GM12878 (cell line): Measurements from ENCODE around the gene TOR1A. TPM values are rescaled to one million over a fixed set of nuclear protein-coding genes. Genes with fewer than 3 reads are reported as not detected.
A peak's percentile ranks its signal among the peaks of the same experiment; 100 is the strongest.

Experiments used
- ATAC-seq: fragments of 200-7000 bp; cut with Tn5 transposase; 3 replicates; pipeline ENCODE4 v1.9.1; 2020; ENCODE audit warnings: mild to moderate bottlenecking, moderate library complexity
- BruUV-seq: library from RNA; stranded (reverse); fragments of 400-500 nt; replicated peaks from 2 replicates; lab custom pipeline; 2021; lab: Mats Ljungman, UMichigan
- CTCF ChIA-PET: fragments of 300-600 bp; sonication (Branson Sonifier 250); formaldehyde crosslinking; extraction: SDS; loops from one replicate; lab custom pipeline; 2021; ENCODE audit warnings: inconsistent platforms; lab: Yijun Ruan, JAX
- POLR2A ChIA-PET: fragments of 350-600 bp; formaldehyde crosslinking; extraction: SDS; loops from one replicate; lab custom pipeline; 2021; ENCODE audit warnings: inconsistent platforms; lab: Charles Lee
- RAD21 ChIA-PET: fragments of 300-600 bp; sonication (Branson Sonifier 250); formaldehyde crosslinking; loops from one replicate; lab custom pipeline; 2023; ENCODE audit warnings: antibody characterized with exemption; ENCODE audit not compliant: unreplicated experiment; lab: Charles Lee
- SMC1A ChIA-PET: fragments of 300-600 bp; sonication (Branson Sonifier 250); formaldehyde crosslinking; loops from one replicate; lab custom pipeline; 2023; ENCODE audit not compliant: unreplicated experiment, uncharacterized antibody; lab: Charles Lee
- DNase-seq: peaks from one replicate; pipeline ENCODE4 v3.0.0-alpha.2; 2011; ENCODE audit warnings: low read depth, low spot score
- FAIRE-seq: peaks from 3 replicates; lab custom pipeline; 2011; peaks lifted over from hg19 to GRCh38; lab: Jason Lieb, UNC
- H2AFZ ChIP-seq: 2 replicates; pipeline ENCODE4 v1.6.0; 2011; ENCODE audit warnings: low read depth, low read length, control low read depth; ENCODE audit not compliant: control insufficient read depth
- H3K27ac ChIP-seq: 2 replicates; pipeline ENCODE4 v1.5.1; 2011; ENCODE audit warnings: control low read depth; ENCODE audit not compliant: control insufficient read depth, insufficient read depth
- H3K27me3 ChIP-seq, 2 experiments: replicated peaks in 1 of 2; 2 replicates each; pipeline versions ENCODE4 v1.6.0 to v1.6.1; 2011; ENCODE audit warnings: low read length in 1 of 2; ENCODE audit not compliant: control insufficient read depth in 2 of 2, insufficient read depth in 2 of 2
- H3K36me3 ChIP-seq, 2 experiments: 2 replicates each; pipeline ENCODE4 v1.5.1; 2011; ENCODE audit warnings: low read length in 1 of 2; ENCODE audit not compliant: control insufficient read depth in 2 of 2, insufficient read depth in 2 of 2
- H3K4me1 ChIP-seq: 2 replicates; pipeline ENCODE4 v1.6.1; 2011; ENCODE audit warnings: mild to moderate bottlenecking, low read length, moderate library complexity, mixed read lengths; ENCODE audit not compliant: control insufficient read depth, insufficient read depth
- H3K4me2 ChIP-seq: 2 replicates; pipeline ENCODE4 v1.6.0; 2011; ENCODE audit warnings: control low read depth; ENCODE audit not compliant: control insufficient read depth, insufficient read depth
- H3K4me3 ChIP-seq: fragments of 200-600 bp; sonication (generic); 2 replicates; pipeline ENCODE4 v1.5.1; 2016
- H3K79me2 ChIP-seq: 2 replicates; pipeline ENCODE4 v1.6.0; 2011; ENCODE audit warnings: low read length; ENCODE audit not compliant: control insufficient read depth, insufficient read depth
- H3K9ac ChIP-seq: 2 replicates; pipeline ENCODE4 v1.8.0; 2011; ENCODE audit warnings: low read length, control low read depth, mixed read lengths; ENCODE audit not compliant: control insufficient read depth, insufficient read depth
- H3K9me3 ChIP-seq: replicated peaks from 3 replicates; pipeline ENCODE4 v1.5.1; 2011; ENCODE audit warnings: mild to moderate bottlenecking, low read length; ENCODE audit not compliant: control insufficient read depth, insufficient read depth
- H4K20me1 ChIP-seq: 2 replicates; pipeline ENCODE4 v1.6.0; 2011; ENCODE audit not compliant: control insufficient read depth, insufficient read depth
- BHLHE40 ChIP-seq, 2 experiments: fragments of 450-650 bp in 1 of 2; IDR thresholded peaks; 2 replicates each; pipeline ENCODE4 v1.6.1; 2011 to 2017; ENCODE audit warnings: low read depth in 2 of 2, borderline replicate concordance in 1 of 2, improper control_type of control experiment in 1 of 2, low read length in 1 of 2, mild to moderate bottlenecking in 1 of 2
- WGBS: methylation state at CpG from one replicate; pipeline ENCODE4 v1.1.6; 2016; ENCODE audit warnings: low lambda C conversion rate; ENCODE audit not compliant: insufficient replicate concordance, insufficient coverage; ENCODE audit errors: missing lambda C conversion rate; 5-methylcytosine and 5-hydroxymethylcytosine counted together
- in situ Hi-C: fragments of 300-500 bp; cut with MboI; formaldehyde crosslinking; loops from 9 replicates; pipeline ENCODE4 v1.14.3; 2018; ENCODE audit warnings: mixed read lengths
- intact Hi-C: fragments of 100-400 bp; cut with micrococcal nuclease; formaldehyde crosslinking; loops from one replicate; pipeline ENCODE4 v1.14.2; 2022; ENCODE audit not compliant: unreplicated experiment
- polyA plus RNA-seq, 11 experiments: library from polyadenylated mRNA; depleted of rRNA in 4 of 11; unstranded in 6 of 11; stranded (reverse) in 5 of 11; fragments of >200 nt; fragmentation: Nextera tagmentation in 4 of 11; fragmentation: Illumina TruSeq in 1 of 11; extraction: Ambion mirVana in 4 of 11; extraction: Trizol in 1 of 11; gene quantifications; 1 replicate in 1 of 11; 2 replicates in 10 of 11; pipeline versions ENCODE4 v1.2.1 to v1.2.3, GENCODE V29; 2011 to 2016; ENCODE audit warnings: inconsistent platforms in 2 of 11, missing spikeins in 2 of 11, low read depth in 1 of 11
- total RNA-seq, 4 experiments: library from RNA; depleted of rRNA in 3 of 4; stranded (reverse); fragments of >200 nt in 3 of 4; fragmentation: Illumina TruSeq in 1 of 4; extraction: Trizol in 1 of 4; gene quantifications; 2 replicates each; pipeline versions ENCODE4 v1.2.1 to v1.2.3, GENCODE V29; 2013 to 2021
- TF ChIP-seq, protein P1 (sequence below), 3 experiments: IDR thresholded peaks in 2 of 3; conservative IDR thresholded peaks in 1 of 3; 2 replicates each; pipeline ENCODE4 v1.5.1; 2011; ENCODE audit warnings: low read depth in 3 of 3, low read length in 3 of 3, mild to moderate bottlenecking in 3 of 3, control low read depth in 2 of 3, moderate library complexity in 2 of 3, inconsistent platforms in 1 of 3, mixed read lengths in 1 of 3; ENCODE audit not compliant: control insufficient read depth in 2 of 3, insufficient read depth in 1 of 3; ENCODE audit errors: extremely low read depth in 1 of 3

The TOR1A gene
- total and polyA plus RNA-seq, 10 of the 15 experiments (the other 5 are each of a cell fraction or from before 2014, with no cell fraction given), result 3.2 to 60.8 (median 38.6) TPM

DNA sequence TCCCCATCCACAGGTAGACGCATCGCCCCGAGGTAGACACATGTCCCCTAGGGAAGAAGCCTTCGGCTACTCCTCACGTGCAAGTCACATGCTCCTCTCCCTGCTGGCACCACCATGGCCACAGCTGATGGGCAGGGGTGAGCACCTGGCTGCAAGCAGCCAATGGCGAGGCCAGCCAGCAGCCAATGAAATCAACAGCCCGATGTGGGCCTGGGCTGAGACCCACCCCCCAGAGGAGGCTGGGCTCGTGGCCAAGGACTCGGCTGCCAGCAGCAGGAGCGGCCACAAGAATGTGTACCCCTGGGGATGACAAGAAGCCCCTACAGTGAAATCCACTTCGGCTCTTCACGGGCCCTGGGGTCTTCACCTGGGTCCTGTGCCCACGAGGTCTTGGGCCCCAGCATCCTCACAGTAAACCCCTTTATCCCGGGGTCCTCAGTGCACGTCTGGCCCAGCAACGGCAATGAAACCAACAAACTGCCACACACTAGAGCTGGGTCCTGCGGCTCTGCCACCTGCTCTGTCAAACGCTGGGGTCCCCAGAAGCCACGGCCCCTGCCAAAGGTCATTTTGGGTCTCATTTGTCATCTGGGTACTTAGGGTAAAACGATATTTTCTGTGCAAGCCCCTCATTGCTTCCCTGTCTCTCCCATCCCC is 49.0 kb downstream of the TOR1A start:
- H3K27me3 ChIP-seq, result peaks cover 0 to 1% of the 10 kb centered on the region in 2 experiments; a peak in 1 of 4 replicates
- H4K20me1 ChIP-seq, result no peaks in the 10 kb centered on the region
- DNase-seq (no peak), FAIRE-seq (no peak), ATAC-seq (no peak)
- in situ Hi-C loops (no loop called here), intact Hi-C loops (no loop called here)
- TF ChIP-seq, protein P1, sequence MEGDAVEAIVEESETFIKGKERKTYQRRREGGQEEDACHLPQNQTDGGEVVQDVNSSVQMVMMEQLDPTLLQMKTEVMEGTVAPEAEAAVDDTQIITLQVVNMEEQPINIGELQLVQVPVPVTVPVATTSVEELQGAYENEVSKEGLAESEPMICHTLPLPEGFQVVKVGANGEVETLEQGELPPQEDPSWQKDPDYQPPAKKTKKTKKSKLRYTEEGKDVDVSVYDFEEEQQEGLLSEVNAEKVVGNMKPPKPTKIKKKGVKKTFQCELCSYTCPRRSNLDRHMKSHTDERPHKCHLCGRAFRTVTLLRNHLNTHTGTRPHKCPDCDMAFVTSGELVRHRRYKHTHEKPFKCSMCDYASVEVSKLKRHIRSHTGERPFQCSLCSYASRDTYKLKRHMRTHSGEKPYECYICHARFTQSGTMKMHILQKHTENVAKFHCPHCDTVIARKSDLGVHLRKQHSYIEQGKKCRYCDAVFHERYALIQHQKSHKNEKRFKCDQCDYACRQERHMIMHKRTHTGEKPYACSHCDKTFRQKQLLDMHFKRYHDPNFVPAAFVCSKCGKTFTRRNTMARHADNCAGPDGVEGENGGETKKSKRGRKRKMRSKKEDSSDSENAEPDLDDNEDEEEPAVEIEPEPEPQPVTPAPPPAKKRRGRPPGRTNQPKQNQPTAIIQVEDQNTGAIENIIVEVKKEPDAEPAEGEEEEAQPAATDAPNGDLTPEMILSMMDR (IDR thresholded peaks at IDR 0.05 in 2 of 3, conservative IDR thresholded peaks at IDR 0.05 in 1 of 3; ENCODE audit: control insufficient read depth in 2 of 3, extremely low read depth in 1 of 3, insufficient read depth in 1 of 3, low read depth in 3 of 3, low read length in 3 of 3), result no peak
- TF ChIP-seq BHLHE40 (IDR thresholded peaks at IDR 0.05; ENCODE audit: borderline replicate concordance in 1 of 2, low read depth in 2 of 2, low read length in 1 of 2), result peak in 1 of 2 experiments; percentile 48; a peak in 2 of 4 replicates
- ChIA-PET CTCF (no interaction called here), RAD21 (no interaction called here), SMC1A (no interaction called here), POLR2A (no interaction called here)
- no peaks in the 10 kb centered on the region for H3K36me3 ChIP-seq
- H3K4me3 ChIP-seq, result no peak overlapping the region
- BruUV-seq, result no TSS peak
- 22% methylated on average over 20 of the region's 20 CpGs for whole genome bisulfite sequencing
- H3K27ac ChIP-seq, result no peak overlapping the region
- H2AFZ ChIP-seq, result no peak overlapping the region
- no peaks in the 10 kb centered on the region for H3K79me2 ChIP-seq
- no peaks in the 10 kb centered on the region for H3K9me3 ChIP-seq
- H3K4me1 ChIP-seq, result no peaks in the 10 kb centered on the region
- H3K4me2 ChIP-seq, result no peak overlapping the region
- no peak overlapping the region for H3K9ac ChIP-seq
